Sciatic nerve (tissue), 2 donors: ENCODE results near the gene VSTM5. TPM values are rescaled to one million over a fixed set of nuclear protein-coding genes. Genes with fewer than 3 reads are reported as not detected.
A peak's percentile ranks its signal among the peaks of the same experiment; 100 is the strongest.
"Not testable (repeated sequence)": the region's sequence is repeated elsewhere in the genome, so short reads cannot be mapped to it uniquely, and the experiment has no call there.

Experiments used
- ATAC-seq: fragments of 200-7000 bp; cut with Tn5 transposase; one replicate; pipeline ENCODE4 v1.9.1; 2020; ENCODE audit warnings: mild to moderate bottlenecking, moderate library complexity
- DNase-seq: peaks from one replicate; pipeline ENCODE4 v3.0.0-alpha.2; 2020; ENCODE audit warnings: low spot score
- intact Hi-C: fragments of 100-400 bp; cut with DNase I; formaldehyde crosslinking; loops from one replicate; pipeline ENCODE4 v1.14.2; 2022
- total RNA-seq: library from RNA; stranded (reverse); fragmentation: NEBNext Ultra II Directional; extraction: Animal tissue kit (Norgen Biotek cat#: 25700); gene quantifications from one replicate; pipeline ENCODE4 v1.2.1, GENCODE V29; 2021
- donor health status: DM: no; HTN: no; CAD: no.
- donor health status: DM: no; HTN: no; CAD: no.

Gene VSTM5
- 1.4 TPM for total RNA-seq

GRCh38 chr11:93850594-93851018 lies at the start of gene VSTM5:
VSTM5 (minus strand) TSS chr11:93850618; CDS start chr11:93850502, 116 bp downstream.
- DNase-seq: no peak
- intact Hi-C loops: no loop called here
- no peak for ATAC-seq

GRCh38 chr11:93895106-93895862 lies 44.9 kb upstream of the VSTM5 start:
- DNase-seq (no peak), ATAC-seq (peak; percentile 73)
- intact Hi-C loops: no loop called here

GRCh38 chr11:93890391-93891051 lies 40.1 kb upstream of the VSTM5 start:
- intact Hi-C loops: no loop called here
- DNase-seq: no peak
- ATAC-seq: no peak

GRCh38 chr11:93887111-93887510 lies 36.7 kb upstream of the VSTM5 start:
- intact Hi-C loops: no loop called here
- ATAC-seq (no peak), DNase-seq (no peak)

- intact Hi-C loops, ATAC-seq, DNase-seq: not testable (repeated sequence)
Measured at GRCh38 chr11:93879114-93879513, 28.7 kb upstream of the VSTM5 start.

GRCh38 chr11:93875637-93876036 lies 25.2 kb upstream of the VSTM5 start:
- DNase-seq: no peak
- no peak for ATAC-seq
- intact Hi-C loops: no loop called here

GRCh38 chr11:93871526-93871925 lies 21.1 kb upstream of the VSTM5 start:
- ATAC-seq (no peak), DNase-seq (no peak)
- intact Hi-C loops: no loop called here

- intact Hi-C loops: no loop called here
- no peak for DNase-seq
- ATAC-seq: no peak
Measured at GRCh38 chr11:93870616-93871015, 20.2 kb upstream of the VSTM5 start.

GRCh38 chr11:93869830-93870229 lies 19.4 kb upstream of the VSTM5 start:
- ATAC-seq: no peak
- no peak for DNase-seq
- intact Hi-C loops: no loop called here

- DNase-seq, intact Hi-C loops, ATAC-seq: not testable (repeated sequence)
Measured at GRCh38 chr11:93868404-93868803, 18.0 kb upstream of the VSTM5 start.

GRCh38 chr11:93861808-93862207 lies 11.4 kb upstream of the VSTM5 start:
- ATAC-seq: no peak
- no peak for DNase-seq
- intact Hi-C loops: no loop called here

- ATAC-seq: peak; percentile 59
- intact Hi-C loops: no loop called here
Measured at GRCh38 chr11:93858121-93858775, 7.8 kb upstream of the VSTM5 start.

GRCh38 chr11:93857413-93858120 lies 7.1 kb upstream of the VSTM5 start:
- DNase-seq: no peak
- peak; percentile 71 for ATAC-seq
- intact Hi-C loops: no loop called here

More at GRCh38 chr11:93858121-93858775, 7.8 kb upstream of the VSTM5 start:
- no peak for DNase-seq

GRCh38 chr11:93852242-93852641 lies 1.8 kb upstream of the VSTM5 start:
- intact Hi-C loops: no loop called here
- ATAC-seq (no peak), DNase-seq (no peak)

- DNase-seq (no peak), ATAC-seq (peak; percentile 69)
- intact Hi-C loops: no loop called here
Measured at GRCh38 chr11:93849751-93850593, 446 bp downstream of the VSTM5 start.

GRCh38 chr11:93849201-93849600 lies 1.2 kb downstream of the VSTM5 start:
- intact Hi-C loops: no loop called here
- DNase-seq (no peak), ATAC-seq (no peak)

GRCh38 chr11:93846411-93846810 lies 4.0 kb downstream of the VSTM5 start:
- no peak for ATAC-seq
- no peak for DNase-seq
- intact Hi-C loops: no loop called here
